Hepatocyte (in vitro differentiated cells): ENCODE data around the gene MICAL3.

ENCODE experiments used
- CTCF ChIP-seq: fragments of 200-600 bp; sonication (generic); IDR thresholded peaks from 2 replicates; pipeline ENCODE4 v1.5.1; 2016; ENCODE audit warnings: antibody characterized with exemption, mild to moderate bottlenecking; ENCODE audit not compliant: poor library complexity
- EZH2 ChIP-seq: fragments of 200-600 bp; sonication (generic); IDR thresholded peaks from 2 replicates; pipeline ENCODE4 v1.6.1; 2016; ENCODE audit warnings: antibody characterized with exemption, mild to moderate bottlenecking, borderline replicate concordance
- EZH2phosphoT487 ChIP-seq: fragments of 200-600 bp; sonication (generic); IDR thresholded peaks from one replicate; pipeline ENCODE4 v1.6.1; 2018; ENCODE audit warnings: antibody characterized with exemption, mild to moderate bottlenecking, low read depth, moderate library complexity; ENCODE audit not compliant: unreplicated experiment, severe bottlenecking

DNA sequence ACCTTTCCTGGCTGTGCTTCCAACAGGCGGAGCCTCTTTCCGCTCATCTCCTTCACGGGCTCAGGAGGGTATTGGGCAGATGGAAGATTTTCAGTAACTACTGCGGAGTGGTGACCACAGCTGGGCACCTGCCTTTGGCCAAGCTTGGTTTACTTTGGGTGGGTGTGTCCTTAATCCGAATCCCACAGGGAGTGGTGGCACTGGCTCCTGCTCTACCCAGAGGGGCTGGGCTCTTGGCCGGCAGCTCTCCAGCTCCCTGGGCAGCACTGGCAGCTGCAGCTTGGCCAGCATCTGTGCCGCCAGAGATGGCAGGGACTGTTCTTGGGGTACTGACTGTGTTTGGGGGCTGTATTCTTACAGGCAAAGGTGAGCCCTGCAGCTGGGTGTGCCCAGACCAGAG, 279.9 kb downstream of the MICAL3 start:
- TF ChIP-seq CTCF (no peak), EZH2 (no peak), EZH2phosphoT487 (no peak)
